ENCODE measurements around the gene UBE3B.

Gene UBE3B

GRCh38 chr12:109494348-109494881, 17.0 kb downstream of the UBE3B start:
- Histone ChIP-seq H3K79me2 (ENCODE audit: insufficient read depth, low read length) (no peaks in the 10 kb centered on the region), H3K9ac (ENCODE audit: low read depth, low read length, poor library complexity, severe bottlenecking) (no peak overlapping the region), H3K9me2 (replicated peaks; ENCODE audit: low read depth, low read length) (no peaks in the 10 kb centered on the region), H3K36me3 (ENCODE audit: insufficient read depth, low read length) (peaks cover 9% of the 10 kb centered on the region; the same call in 1 of the 2 replicates), H4K20me1 (ENCODE audit: insufficient read depth, low read length, poor library complexity, severe bottlenecking) (no peaks in the 10 kb centered on the region), H3K27me3 (ENCODE audit: insufficient read depth, low read length, poor library complexity, severe bottlenecking) (no peaks in the 10 kb centered on the region), H3K4me1 (ENCODE audit: insufficient read depth, low read length, poor library complexity, severe bottlenecking) (no peaks in the 10 kb centered on the region), H3F3A (ENCODE audit: low read depth) (no peaks in the 10 kb centered on the region), H3K9me3 (ENCODE audit: insufficient read depth, low read depth, low read length) (no peaks in the 10 kb centered on the region), H3K4me3 (ENCODE audit: low read length, poor library complexity, severe bottlenecking) (no peak overlapping the region), H2AFZ (ENCODE audit: low read length) (no peak overlapping the region), H3K4me2 (ENCODE audit: low read depth, low read length, poor library complexity, severe bottlenecking) (no peak overlapping the region)
- TF ChIP-seq EZH2phosphoT487 (IDR thresholded peaks at IDR 0.05; ENCODE audit: borderline replicate concordance) (no peak), CTCF (conservative IDR thresholded peaks at IDR 0.05; ENCODE audit: low read length) (no peak)

- H3K9ac ChIP-seq (ENCODE audit: low read depth, low read length, poor library complexity, severe bottlenecking) = no peak overlapping the region
- no peaks in the 10 kb centered on the region for H3K79me2 ChIP-seq (ENCODE audit: insufficient read depth, low read length)
- no peaks in the 10 kb centered on the region for H3K9me3 ChIP-seq (ENCODE audit: insufficient read depth, low read depth, low read length)
- no peaks in the 10 kb centered on the region for H3K27me3 ChIP-seq (ENCODE audit: insufficient read depth, low read length, poor library complexity, severe bottlenecking)
- no peak for TF ChIP-seq EZH2phosphoT487 (IDR thresholded peaks at IDR 0.05; ENCODE audit: borderline replicate concordance)
- no peak for TF ChIP-seq CTCF (conservative IDR thresholded peaks at IDR 0.05; ENCODE audit: low read length)
- no peaks in the 10 kb centered on the region for H4K20me1 ChIP-seq (ENCODE audit: insufficient read depth, low read length, poor library complexity, severe bottlenecking)
- H2AFZ ChIP-seq (ENCODE audit: low read length) = no peak overlapping the region
- no peak overlapping the region for H3K4me2 ChIP-seq (ENCODE audit: low read depth, low read length, poor library complexity, severe bottlenecking)
- H3K36me3 ChIP-seq (ENCODE audit: insufficient read depth, low read length) = peaks cover 5% of the 10 kb centered on the region; the same call in 1 of the 2 replicates
- H3K9me2 ChIP-seq (replicated peaks; ENCODE audit: low read depth, low read length) = no peaks in the 10 kb centered on the region
- no peaks in the 10 kb centered on the region for H3F3A ChIP-seq (ENCODE audit: low read depth)
- no peaks in the 10 kb centered on the region for H3K4me1 ChIP-seq (ENCODE audit: insufficient read depth, low read length, poor library complexity, severe bottlenecking)
- no peak overlapping the region for H3K4me3 ChIP-seq (ENCODE audit: low read length, poor library complexity, severe bottlenecking)
Observed at GRCh38 chr12:109495012-109495411, 17.6 kb downstream of the UBE3B start.

GRCh38 chr12:109496306-109496705, 18.9 kb downstream of the UBE3B start:
- peaks cover under 1% of the 10 kb centered on the region; the same call in 1 of the 2 replicates for H3K36me3 ChIP-seq (ENCODE audit: insufficient read depth, low read length)

More at GRCh38 chr12:109496306-109496705, 18.9 kb downstream of the UBE3B start:
- Histone ChIP-seq H3K27me3 (ENCODE audit: insufficient read depth, low read length, poor library complexity, severe bottlenecking) (no peaks in the 10 kb centered on the region), H3K9me2 (replicated peaks; ENCODE audit: low read depth, low read length) (no peaks in the 10 kb centered on the region), H3F3A (ENCODE audit: low read depth) (no peaks in the 10 kb centered on the region), H3K9ac (ENCODE audit: low read depth, low read length, poor library complexity, severe bottlenecking) (no peak overlapping the region), H2AFZ (ENCODE audit: low read length) (no peak overlapping the region), H3K4me2 (ENCODE audit: low read depth, low read length, poor library complexity, severe bottlenecking) (no peak overlapping the region), H3K4me3 (ENCODE audit: low read length, poor library complexity, severe bottlenecking) (no peak overlapping the region), H3K79me2 (ENCODE audit: insufficient read depth, low read length) (no peaks in the 10 kb centered on the region), H3K4me1 (ENCODE audit: insufficient read depth, low read length, poor library complexity, severe bottlenecking) (no peaks in the 10 kb centered on the region), H3K9me3 (ENCODE audit: insufficient read depth, low read depth, low read length) (no peaks in the 10 kb centered on the region), H4K20me1 (ENCODE audit: insufficient read depth, low read length, poor library complexity, severe bottlenecking) (no peaks in the 10 kb centered on the region)
- TF ChIP-seq CTCF (conservative IDR thresholded peaks at IDR 0.05; ENCODE audit: low read length) = no peak
- no peak for TF ChIP-seq EZH2phosphoT487 (IDR thresholded peaks at IDR 0.05; ENCODE audit: borderline replicate concordance)
